ENCODE data around the gene SOCS6. TPM values are rescaled to one million over a fixed set of nuclear protein-coding genes. Genes with fewer than 3 reads are reported as not detected.
"Not testable (repeated sequence)": the region's sequence is repeated elsewhere in the genome, so short reads cannot be mapped to it uniquely, and the experiment has no call there.

SOCS6 gene
- total and polyA plus RNA-seq, 4 donors: 5.9 to 21.4 (median 12.5) TPM

- DNase-seq: no peak
Observed at GRCh38 chr18:70249118-70249517, 39.7 kb upstream of the SOCS6 start.

GRCh38 chr18:70249861-70250260, 39.0 kb upstream of the SOCS6 start:
- H3K4me3 ChIP-seq; H3K4me1 ChIP-seq (ENCODE audit: control insufficient read depth in 5 of 5, insufficient read depth in 5 of 5, low read length in 5 of 5); H3K27ac ChIP-seq (ENCODE audit: low read depth in 1 of 2, low read length in 1 of 2); H3K9me3 ChIP-seq (ENCODE audit: control insufficient read depth in 4 of 4, insufficient read depth in 3 of 4, low read length in 3 of 4); H3K27me3 ChIP-seq (ENCODE audit: control insufficient read depth in 3 of 3, insufficient read depth in 3 of 3, low read length in 2 of 3); DNase-seq; ATAC-seq (ENCODE audit: insufficient read depth, low FRiP score); H3K9ac ChIP-seq (ENCODE audit: insufficient read depth in 1 of 2, low read length in 2 of 2); H3K36me3 ChIP-seq (ENCODE audit: control insufficient read depth in 4 of 4, insufficient read depth in 4 of 4, low read length in 4 of 4): not testable (repeated sequence)
- WGBS, 2 donors: 97 to 98% methylated on average over 18 of the region's 18 CpGs

More at GRCh38 chr18:70249118-70249517, 39.7 kb upstream of the SOCS6 start:
- Histone ChIP-seq H3K4me1 (ENCODE audit: control insufficient read depth in 5 of 5, insufficient read depth in 5 of 5, low read length in 5 of 5) (peaks cover 0 to 4% (median 0%) of the 10 kb centered on the region in 5 donors), H3K27ac (ENCODE audit: low read depth in 1 of 2, low read length in 1 of 2) (no peak overlapping the region), H3K36me3 (ENCODE audit: control insufficient read depth in 4 of 4, insufficient read depth in 4 of 4, low read length in 4 of 4) (no peaks in the 10 kb centered on the region), H3K9ac (ENCODE audit: insufficient read depth in 1 of 2, low read length in 2 of 2) (no peak overlapping the region), H3K27me3 (ENCODE audit: control insufficient read depth in 3 of 3, insufficient read depth in 3 of 3, low read length in 2 of 3) (no peaks in the 10 kb centered on the region), H3K4me3 (no peak overlapping the region), H3K9me3 (ENCODE audit: control insufficient read depth in 4 of 4, insufficient read depth in 3 of 4, low read length in 3 of 4) (no peaks in the 10 kb centered on the region)
- 89% methylated on average over 5 of the region's 5 CpGs for WGBS, 2 donors
- no peak for ATAC-seq (ENCODE audit: insufficient read depth, low FRiP score)
- no peak for TF ChIP-seq CTCF (IDR thresholded peaks at IDR 0.05; ENCODE audit: control extremely low read depth, extremely low read depth)

- Histone ChIP-seq H3K4me1 (ENCODE audit: control insufficient read depth in 5 of 5, insufficient read depth in 5 of 5, low read length in 5 of 5) (no peaks in the 10 kb centered on the region), H3K4me3 (no peak overlapping the region), H3K27me3 (ENCODE audit: control insufficient read depth in 3 of 3, insufficient read depth in 3 of 3, low read length in 2 of 3) (no peaks in the 10 kb centered on the region), H3K9me3 (ENCODE audit: control insufficient read depth in 4 of 4, insufficient read depth in 3 of 4, low read length in 3 of 4) (no peaks in the 10 kb centered on the region), H3K9ac (ENCODE audit: insufficient read depth in 1 of 2, low read length in 2 of 2) (no peak overlapping the region), H3K27ac (ENCODE audit: low read depth in 1 of 2, low read length in 1 of 2) (no peak overlapping the region), H3K36me3 (ENCODE audit: control insufficient read depth in 4 of 4, insufficient read depth in 4 of 4, low read length in 4 of 4) (no peaks in the 10 kb centered on the region)
- ATAC-seq (ENCODE audit: insufficient read depth, low FRiP score): no peak
- TF ChIP-seq CTCF (IDR thresholded peaks at IDR 0.05; ENCODE audit: control extremely low read depth, extremely low read depth): no peak
- no peak for DNase-seq
- 81 to 90% methylated on average over 12 of the region's 12 CpGs for WGBS, 2 donors
Observed at GRCh38 chr18:70250781-70251180, 38.1 kb upstream of the SOCS6 start.

GRCh38 chr18:70256184-70256583, 32.7 kb upstream of the SOCS6 start:
- Histone ChIP-seq H3K27ac (ENCODE audit: low read depth in 1 of 2, low read length in 1 of 2) (no peak overlapping the region), H3K4me1 (ENCODE audit: control insufficient read depth in 5 of 5, insufficient read depth in 5 of 5, low read length in 5 of 5) (no peaks in the 10 kb centered on the region), H3K4me3 (no peak overlapping the region), H3K36me3 (ENCODE audit: control insufficient read depth in 4 of 4, insufficient read depth in 4 of 4, low read length in 4 of 4) (no peaks in the 10 kb centered on the region), H3K27me3 (ENCODE audit: control insufficient read depth in 3 of 3, insufficient read depth in 3 of 3, low read length in 2 of 3) (no peaks in the 10 kb centered on the region), H3K9me3 (ENCODE audit: control insufficient read depth in 4 of 4, insufficient read depth in 3 of 4, low read length in 3 of 4) (no peaks in the 10 kb centered on the region), H3K9ac (ENCODE audit: insufficient read depth in 1 of 2, low read length in 2 of 2) (no peak overlapping the region)
- no peak for TF ChIP-seq CTCF (IDR thresholded peaks at IDR 0.05; ENCODE audit: control extremely low read depth, extremely low read depth)
- DNase-seq (no peak), ATAC-seq (ENCODE audit: insufficient read depth, low FRiP score) (no peak)
- 72 to 83% methylated on average over 5 of the region's 5 CpGs for WGBS, 2 donors
